HepG2 (cell line): ENCODE results near the gene FAS. TPM values are rescaled to one million over a fixed set of nuclear protein-coding genes. Genes with fewer than 3 reads are reported as not detected.

ENCODE experiments used
- AGO1 ChIP-seq: fragments of 200-400 bp; formaldehyde crosslinking; IDR thresholded peaks from 2 replicates; pipeline ENCODE4 v1.6.1; 2017; ENCODE audit warnings: mild to moderate bottlenecking, low read depth, low read length, moderate library complexity; ENCODE audit not compliant: poor library complexity, severe bottlenecking
- FOSL1 ChIP-seq: sonication (generic); formaldehyde crosslinking; IDR thresholded peaks from 2 replicates; pipeline ENCODE4 v1.9.0; 2021; ENCODE audit warnings: missing genetic modification reagents, borderline replicate concordance
- HMGA1 ChIP-seq: sonication (generic); formaldehyde crosslinking; conservative IDR thresholded peaks from 2 replicates; pipeline ENCODE4 v1.4.0; 2020; ENCODE audit warnings: missing genetic modification reagents
- HNF1A ChIP-seq, 2 experiments: sonication (generic) in 1 of 2; formaldehyde crosslinking in 1 of 2; IDR thresholded peaks; 2 replicates each; pipeline versions ENCODE4 v1.4.0 to v1.6.1; 2016 to 2020; ENCODE audit warnings: borderline replicate concordance in 1 of 2, low read depth in 1 of 2, mild to moderate bottlenecking in 1 of 2, missing genetic modification reagents in 1 of 2
- MIXL1 ChIP-seq: IDR thresholded peaks from 2 replicates; pipeline ENCODE4 v1.6.1; 2016
- MTERF4 ChIP-seq: sonication (generic); formaldehyde crosslinking; IDR thresholded peaks from 2 replicates; pipeline ENCODE4 v1.8.0; 2023; ENCODE audit warnings: mild to moderate bottlenecking, missing genetic modification reagents
- ZBTB37 ChIP-seq: sonication (generic); formaldehyde crosslinking; IDR thresholded peaks from 2 replicates; pipeline ENCODE4 v1.4.0; 2020; ENCODE audit warnings: mild to moderate bottlenecking, missing genetic modification reagents
- ZNF30 ChIP-seq: sonication (generic); formaldehyde crosslinking; IDR thresholded peaks from 2 replicates; pipeline ENCODE4 v1.5.0; 2020; ENCODE audit warnings: mild to moderate bottlenecking, missing genetic modification reagents
- polyA plus RNA-seq, 8 experiments: library from polyadenylated mRNA; depleted of rRNA in 3 of 8; stranded (reverse) in 7 of 8; unstranded in 1 of 8; fragments of >200 nt; fragmentation: Illumina TruSeq in 4 of 8; extraction: Trizol in 4 of 8; gene quantifications; 2 replicates each; pipeline versions ENCODE4 v1.2.1 to v1.2.3, GENCODE V29; 2011 to 2016; ENCODE audit warnings: low read depth in 4 of 8, missing spikeins in 1 of 8, mixed read lengths in 1 of 8; ENCODE audit not compliant: insufficient read depth in 1 of 8
- total RNA-seq, 5 experiments: library from RNA; depleted of rRNA; stranded (reverse); fragments of >200 nt; fragmentation: Illumina TruSeq; extraction: Trizol; gene quantifications; 2 replicates each; pipeline ENCODE4 v1.2.3, GENCODE V29; 2016; ENCODE audit warnings: low read depth in 1 of 5

FAS gene
- total and polyA plus RNA-seq, 2 of the 13 experiments (the other 11 are each of a cell fraction or from before 2014, with no cell fraction given) = 5.9 to 17.9 TPM

- TF ChIP-seq ZBTB37 (CRISPR knock-in tag) = no peak
- no peak for TF ChIP-seq HNF1A (IDR thresholded peaks at IDR 0.05; ENCODE audit: low read depth)
- no peak for TF ChIP-seq HNF1A (CRISPR knock-in tag; IDR thresholded peaks at IDR 0.05; ENCODE audit: borderline replicate concordance)
- no peak for TF ChIP-seq AGO1
- no peak for TF ChIP-seq ZNF30 (CRISPR knock-in tag)
- no peak for TF ChIP-seq MIXL1 (CRISPR knock-in tag)
- TF ChIP-seq HMGA1 = no peak
- no peak for TF ChIP-seq FOSL1 (CRISPR knock-in tag)
- TF ChIP-seq MTERF4 (CRISPR knock-in tag) = no peak
Observed at GRCh38 chr10:88999625-89000024, 9.0 kb downstream of the FAS start (continued).
